GM12875 (cell line): ENCODE measurements around the gene TGIF2.
"Not testable (repeated sequence)": the region's sequence is repeated elsewhere in the genome, so short reads cannot be mapped to it uniquely, and the experiment has no call there.

Experiments
- H3K4me3 ChIP-seq: one replicate; pipeline ENCODE4 v1.5.1; 2011; ENCODE audit warnings: low read depth, low read length, control low read depth
- CTCF ChIP-seq: IDR thresholded peaks from 2 replicates; pipeline ENCODE4 v1.5.1; 2011; ENCODE audit warnings: low read depth, mild to moderate bottlenecking, control low read depth, inconsistent platforms, low read length, moderate library complexity, borderline replicate concordance; ENCODE audit not compliant: insufficient read depth

Gene TGIF2

GRCh38 chr20:36607586-36608387 is 34.4 kb downstream of the TGIF2 start:
- H3K4me3 ChIP-seq: no peak overlapping the region

GRCh38 chr20:36608388-36608728 is 35.0 kb downstream of the TGIF2 start:
- not testable (repeated sequence) for H3K4me3 ChIP-seq

More at GRCh38 chr20:36607586-36608387, 34.4 kb downstream of the TGIF2 start:
- no peak for TF ChIP-seq CTCF

- no peak for TF ChIP-seq CTCF
- H3K4me3 ChIP-seq: no peak overlapping the region
Measured at GRCh38 chr20:36611625-36612024, 38.2 kb downstream of the TGIF2 start.

- no peak overlapping the region for H3K4me3 ChIP-seq
- TF ChIP-seq CTCF: no peak
Measured at GRCh38 chr20:36613974-36614373, 40.6 kb downstream of the TGIF2 start.

GRCh38 chr20:36614781-36615557 is 41.6 kb downstream of the TGIF2 start:
- TF ChIP-seq CTCF: no peak
- no peak overlapping the region for H3K4me3 ChIP-seq

GRCh38 chr20:36620917-36621316 is 47.5 kb downstream of the TGIF2 start:
- TF ChIP-seq CTCF: no peak
- no peak overlapping the region for H3K4me3 ChIP-seq

- no peak overlapping the region for H3K4me3 ChIP-seq
- TF ChIP-seq CTCF: no peak
Measured at GRCh38 chr20:36623444-36623843, 50.0 kb downstream of the TGIF2 start.
